GM12878 (cell line): ENCODE data around the gene CWF19L1. TPM values are rescaled to one million over a fixed set of nuclear protein-coding genes. Genes with fewer than 3 reads are reported as not detected.
"Not testable (repeated sequence)": the region's sequence is repeated elsewhere in the genome, so short reads cannot be mapped to it uniquely, and the experiment has no call there.

Source experiments
- ATAC-seq: fragments of 200-7000 bp; cut with Tn5 transposase; 3 replicates; pipeline ENCODE4 v1.9.1; 2020; ENCODE audit warnings: mild to moderate bottlenecking, moderate library complexity
- BruUV-seq: library from RNA; stranded (reverse); fragments of 400-500 nt; replicated peaks from 2 replicates; lab custom pipeline; 2021; lab: Mats Ljungman, UMichigan
- CTCF ChIA-PET: fragments of 300-600 bp; sonication (Branson Sonifier 250); formaldehyde crosslinking; extraction: SDS; loops from one replicate; lab custom pipeline; 2021; ENCODE audit warnings: inconsistent platforms; lab: Yijun Ruan, JAX
- POLR2A ChIA-PET: fragments of 350-600 bp; formaldehyde crosslinking; extraction: SDS; loops from one replicate; lab custom pipeline; 2021; ENCODE audit warnings: inconsistent platforms; lab: Charles Lee
- RAD21 ChIA-PET: fragments of 300-600 bp; sonication (Branson Sonifier 250); formaldehyde crosslinking; loops from one replicate; lab custom pipeline; 2023; ENCODE audit warnings: antibody characterized with exemption; ENCODE audit not compliant: unreplicated experiment; lab: Charles Lee
- SMC1A ChIA-PET: fragments of 300-600 bp; sonication (Branson Sonifier 250); formaldehyde crosslinking; loops from one replicate; lab custom pipeline; 2023; ENCODE audit not compliant: unreplicated experiment, uncharacterized antibody; lab: Charles Lee
- DNase-seq: peaks from one replicate; pipeline ENCODE4 v3.0.0-alpha.2; 2011; ENCODE audit warnings: low read depth, low spot score
- FAIRE-seq: peaks from 3 replicates; lab custom pipeline; 2011; peaks lifted over from hg19 to GRCh38; lab: Jason Lieb, UNC
- H2AFZ ChIP-seq: 2 replicates; pipeline ENCODE4 v1.6.0; 2011; ENCODE audit warnings: low read depth, low read length, control low read depth; ENCODE audit not compliant: control insufficient read depth
- H3K27ac ChIP-seq: 2 replicates; pipeline ENCODE4 v1.5.1; 2011; ENCODE audit warnings: control low read depth; ENCODE audit not compliant: control insufficient read depth, insufficient read depth
- H3K27me3 ChIP-seq, 2 experiments: replicated peaks in 1 of 2; 2 replicates each; pipeline versions ENCODE4 v1.6.0 to v1.6.1; 2011; ENCODE audit warnings: low read length in 1 of 2; ENCODE audit not compliant: control insufficient read depth in 2 of 2, insufficient read depth in 2 of 2
- H3K36me3 ChIP-seq, 2 experiments: 2 replicates each; pipeline ENCODE4 v1.5.1; 2011; ENCODE audit warnings: low read length in 1 of 2; ENCODE audit not compliant: control insufficient read depth in 2 of 2, insufficient read depth in 2 of 2
- H3K4me1 ChIP-seq: 2 replicates; pipeline ENCODE4 v1.6.1; 2011; ENCODE audit warnings: mild to moderate bottlenecking, low read length, moderate library complexity, mixed read lengths; ENCODE audit not compliant: control insufficient read depth, insufficient read depth
- H3K4me2 ChIP-seq: 2 replicates; pipeline ENCODE4 v1.6.0; 2011; ENCODE audit warnings: control low read depth; ENCODE audit not compliant: control insufficient read depth, insufficient read depth
- H3K4me3 ChIP-seq: fragments of 200-600 bp; sonication (generic); 2 replicates; pipeline ENCODE4 v1.5.1; 2016
- H3K79me2 ChIP-seq: 2 replicates; pipeline ENCODE4 v1.6.0; 2011; ENCODE audit warnings: low read length; ENCODE audit not compliant: control insufficient read depth, insufficient read depth
- H3K9ac ChIP-seq: 2 replicates; pipeline ENCODE4 v1.8.0; 2011; ENCODE audit warnings: low read length, control low read depth, mixed read lengths; ENCODE audit not compliant: control insufficient read depth, insufficient read depth
- H3K9me3 ChIP-seq: replicated peaks from 3 replicates; pipeline ENCODE4 v1.5.1; 2011; ENCODE audit warnings: mild to moderate bottlenecking, low read length; ENCODE audit not compliant: control insufficient read depth, insufficient read depth
- H4K20me1 ChIP-seq: 2 replicates; pipeline ENCODE4 v1.6.0; 2011; ENCODE audit not compliant: control insufficient read depth, insufficient read depth
- ATF7 ChIP-seq: fragments of 450-650 bp; IDR thresholded peaks from 2 replicates; pipeline ENCODE4 v1.6.1; 2016; ENCODE audit warnings: low read depth, mild to moderate bottlenecking
- BMI1 ChIP-seq: fragments of 450-650 bp; IDR thresholded peaks from 2 replicates; pipeline ENCODE4 v1.6.1; 2016; ENCODE audit warnings: mild to moderate bottlenecking, moderate library complexity, borderline replicate concordance
- EGR1 ChIP-seq, 2 experiments: IDR thresholded peaks; 1 replicate in 1 of 2; 2 replicates in 1 of 2; pipeline ENCODE4 v1.6.1; 2011 to 2012; ENCODE audit warnings: low read depth in 2 of 2, low read length in 2 of 2, borderline replicate concordance in 1 of 2, mild to moderate bottlenecking in 1 of 2, moderate library complexity in 1 of 2
- HDGF ChIP-seq: fragments of 450-650 bp; IDR thresholded peaks from 2 replicates; pipeline ENCODE4 v1.6.1; 2016; ENCODE audit warnings: antibody characterized with exemption
- MTA2 ChIP-seq: fragments of 450-650 bp; IDR thresholded peaks from 2 replicates; pipeline ENCODE4 v1.6.1; 2016; ENCODE audit warnings: low read depth, mild to moderate bottlenecking, moderate library complexity
- NBN ChIP-seq: fragments of 450-650 bp; IDR thresholded peaks from 2 replicates; pipeline ENCODE4 v1.6.1; 2016
- PAX5 ChIP-seq: IDR thresholded peaks from 2 replicates; pipeline ENCODE4 v1.6.1; 2011; ENCODE audit warnings: low read depth, low read length, borderline replicate concordance
- SIN3A ChIP-seq: IDR thresholded peaks from 2 replicates; pipeline ENCODE4 v1.6.1; 2012; ENCODE audit warnings: low read depth, low read length, improper control_type of control experiment
- TARDBP ChIP-seq: IDR thresholded peaks from 2 replicates; pipeline ENCODE4 v1.6.1; 2016; ENCODE audit warnings: borderline replicate concordance
- WRNIP1 ChIP-seq: IDR thresholded peaks from 2 replicates; pipeline ENCODE4 v1.6.1; 2011; ENCODE audit warnings: low read depth, low read length, improper control_type of control experiment, borderline replicate concordance
- YY1 ChIP-seq: IDR thresholded peaks from 2 replicates; pipeline ENCODE4 v1.6.1; 2011; ENCODE audit warnings: low read depth, mild to moderate bottlenecking, low read length
- ZSCAN29 ChIP-seq: fragments of 450-650 bp; IDR thresholded peaks from 2 replicates; pipeline ENCODE4 v1.6.1; 2017; ENCODE audit warnings: mild to moderate bottlenecking, moderate library complexity
- WGBS: methylation state at CpG from one replicate; pipeline ENCODE4 v1.1.6; 2016; ENCODE audit warnings: low lambda C conversion rate; ENCODE audit not compliant: insufficient replicate concordance, insufficient coverage; ENCODE audit errors: missing lambda C conversion rate; 5-methylcytosine and 5-hydroxymethylcytosine counted together
- in situ Hi-C: fragments of 300-500 bp; cut with MboI; formaldehyde crosslinking; loops from 9 replicates; pipeline ENCODE4 v1.14.3; 2018; ENCODE audit warnings: mixed read lengths
- intact Hi-C: fragments of 100-400 bp; cut with micrococcal nuclease; formaldehyde crosslinking; loops from one replicate; pipeline ENCODE4 v1.14.2; 2022; ENCODE audit not compliant: unreplicated experiment
- polyA plus RNA-seq, 11 experiments: library from polyadenylated mRNA; depleted of rRNA in 4 of 11; unstranded in 6 of 11; stranded (reverse) in 5 of 11; fragments of >200 nt; fragmentation: Nextera tagmentation in 4 of 11; fragmentation: Illumina TruSeq in 1 of 11; extraction: Ambion mirVana in 4 of 11; extraction: Trizol in 1 of 11; gene quantifications; 1 replicate in 1 of 11; 2 replicates in 10 of 11; pipeline versions ENCODE4 v1.2.1 to v1.2.3, GENCODE V29; 2011 to 2016; ENCODE audit warnings: inconsistent platforms in 2 of 11, missing spikeins in 2 of 11, low read depth in 1 of 11
- total RNA-seq, 4 experiments: library from RNA; depleted of rRNA in 3 of 4; stranded (reverse); fragments of >200 nt in 3 of 4; fragmentation: Illumina TruSeq in 1 of 4; extraction: Trizol in 1 of 4; gene quantifications; 2 replicates each; pipeline versions ENCODE4 v1.2.1 to v1.2.3, GENCODE V29; 2013 to 2021
- TF ChIP-seq, protein P1 (sequence below), 3 experiments: IDR thresholded peaks in 2 of 3; conservative IDR thresholded peaks in 1 of 3; 2 replicates each; pipeline ENCODE4 v1.5.1; 2011; ENCODE audit warnings: low read depth in 3 of 3, low read length in 3 of 3, mild to moderate bottlenecking in 3 of 3, control low read depth in 2 of 3, moderate library complexity in 2 of 3, inconsistent platforms in 1 of 3, mixed read lengths in 1 of 3; ENCODE audit not compliant: control insufficient read depth in 2 of 3, insufficient read depth in 1 of 3; ENCODE audit errors: extremely low read depth in 1 of 3
- TF ChIP-seq, protein P2 (sequence below): fragments of 450-650 bp; IDR thresholded peaks from 2 replicates; pipeline ENCODE4 v1.6.1; 2018; ENCODE audit warnings: borderline replicate concordance, mild to moderate bottlenecking; ENCODE audit not compliant: partially characterized antibody

The CWF19L1 gene
- total and polyA plus RNA-seq, 10 of the 15 experiments (the other 5 are each of a cell fraction or from before 2014, with no cell fraction given), result 30.2 to 51.7 (median 38.1) TPM

GRCh38 chr10:100286051-100287033, 18.9 kb upstream of the CWF19L1 start, which contains the start of gene BLOC1S2 (continued):
- TF ChIP-seq, protein P1, sequence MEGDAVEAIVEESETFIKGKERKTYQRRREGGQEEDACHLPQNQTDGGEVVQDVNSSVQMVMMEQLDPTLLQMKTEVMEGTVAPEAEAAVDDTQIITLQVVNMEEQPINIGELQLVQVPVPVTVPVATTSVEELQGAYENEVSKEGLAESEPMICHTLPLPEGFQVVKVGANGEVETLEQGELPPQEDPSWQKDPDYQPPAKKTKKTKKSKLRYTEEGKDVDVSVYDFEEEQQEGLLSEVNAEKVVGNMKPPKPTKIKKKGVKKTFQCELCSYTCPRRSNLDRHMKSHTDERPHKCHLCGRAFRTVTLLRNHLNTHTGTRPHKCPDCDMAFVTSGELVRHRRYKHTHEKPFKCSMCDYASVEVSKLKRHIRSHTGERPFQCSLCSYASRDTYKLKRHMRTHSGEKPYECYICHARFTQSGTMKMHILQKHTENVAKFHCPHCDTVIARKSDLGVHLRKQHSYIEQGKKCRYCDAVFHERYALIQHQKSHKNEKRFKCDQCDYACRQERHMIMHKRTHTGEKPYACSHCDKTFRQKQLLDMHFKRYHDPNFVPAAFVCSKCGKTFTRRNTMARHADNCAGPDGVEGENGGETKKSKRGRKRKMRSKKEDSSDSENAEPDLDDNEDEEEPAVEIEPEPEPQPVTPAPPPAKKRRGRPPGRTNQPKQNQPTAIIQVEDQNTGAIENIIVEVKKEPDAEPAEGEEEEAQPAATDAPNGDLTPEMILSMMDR (IDR thresholded peaks at IDR 0.05 in 2 of 3, conservative IDR thresholded peaks at IDR 0.05 in 1 of 3; ENCODE audit: control insufficient read depth in 2 of 3, extremely low read depth in 1 of 3, insufficient read depth in 1 of 3, low read depth in 3 of 3, low read length in 3 of 3), result 0 out of 6 replicates have a peak, but pooled peaks of 1 of the 3 experiments have one; percentile 4
- TF ChIP-seq ATF7, result 0 out of 2 replicates have a peak, but pooled peaks have one; percentile 41
- peak; percentile 79; the same call in 1 of the 2 replicates for TF ChIP-seq SIN3A
- TF ChIP-seq ZSCAN29, result no peak
- no peak for TF ChIP-seq BMI1
- TF ChIP-seq NBN, result peak; percentile 90
- no peak for TF ChIP-seq TARDBP
- TF ChIP-seq, protein P2, sequence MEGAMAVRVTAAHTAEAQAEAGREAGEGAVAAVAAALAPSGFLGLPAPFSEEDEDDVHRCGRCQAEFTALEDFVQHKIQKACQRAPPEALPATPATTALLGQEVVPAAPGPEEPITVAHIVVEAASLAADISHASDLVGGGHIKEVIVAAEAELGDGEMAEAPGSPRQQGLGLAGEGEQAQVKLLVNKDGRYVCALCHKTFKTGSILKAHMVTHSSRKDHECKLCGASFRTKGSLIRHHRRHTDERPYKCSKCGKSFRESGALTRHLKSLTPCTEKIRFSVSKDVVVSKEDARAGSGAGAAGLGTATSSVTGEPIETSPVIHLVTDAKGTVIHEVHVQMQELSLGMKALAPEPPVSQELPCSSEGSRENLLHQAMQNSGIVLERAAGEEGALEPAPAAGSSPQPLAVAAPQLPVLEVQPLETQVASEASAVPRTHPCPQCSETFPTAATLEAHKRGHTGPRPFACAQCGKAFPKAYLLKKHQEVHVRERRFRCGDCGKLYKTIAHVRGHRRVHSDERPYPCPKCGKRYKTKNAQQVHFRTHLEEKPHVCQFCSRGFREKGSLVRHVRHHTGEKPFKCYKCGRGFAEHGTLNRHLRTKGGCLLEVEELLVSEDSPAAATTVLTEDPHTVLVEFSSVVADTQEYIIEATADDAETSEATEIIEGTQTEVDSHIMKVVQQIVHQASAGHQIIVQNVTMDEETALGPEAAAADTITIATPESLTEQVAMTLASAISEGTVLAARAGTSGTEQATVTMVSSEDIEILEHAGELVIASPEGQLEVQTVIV, result peak; percentile 48
- TF ChIP-seq EGR1 (IDR thresholded peaks at IDR 0.05; ENCODE audit: borderline replicate concordance in 1 of 2, low read depth in 2 of 2, low read length in 2 of 2), result peak in 1 of 2 experiments; percentile 58; a peak in 1 of 3 replicates
- TF ChIP-seq YY1, result peak; percentile 96
- no peak for TF ChIP-seq WRNIP1
- TF ChIP-seq MTA2, result peak; percentile 31; the same call in 1 of the 2 replicates
- TF ChIP-seq HDGF, result peak; percentile 97
- TF ChIP-seq PAX5, result 0 out of 2 replicates have a peak, but pooled peaks have one; percentile 17

DNA sequence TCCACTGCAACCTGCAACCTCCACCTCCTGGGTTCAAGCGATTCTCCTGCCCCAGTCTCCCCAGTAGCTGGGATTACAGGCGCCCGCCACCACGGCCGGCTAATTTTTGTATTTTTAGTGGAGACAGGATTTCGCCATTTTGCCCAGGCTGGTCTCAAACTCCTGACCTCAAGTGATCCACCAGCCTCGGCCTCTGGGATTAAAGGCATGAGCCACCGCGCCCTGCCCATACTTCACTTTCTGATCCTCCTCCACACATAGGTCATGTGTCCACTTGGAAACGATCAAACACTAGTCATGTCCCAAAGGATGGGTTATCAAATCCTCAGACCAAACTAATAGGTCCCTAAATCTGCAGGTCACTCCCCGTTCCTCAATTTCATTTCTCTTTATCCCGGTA, 17.9 kb upstream of the CWF19L1 start:
- H4K20me1 ChIP-seq, DNase-seq, H3K9me3 ChIP-seq, ATAC-seq, FAIRE-seq, BruUV-seq, H3K27me3 ChIP-seq, H2AFZ ChIP-seq, intact Hi-C loops, H3K4me1 ChIP-seq, in situ Hi-C loops, H3K36me3 ChIP-seq: not testable (repeated sequence)
- ChIA-PET SMC1A (interaction anchor here (0.5 to 1.6 kb wide), 2 partner anchors 14 to 50 kb away, joined by 4 read pairs; no protein-coding TSS in a partner anchor), POLR2A (interaction anchor here (1.6 kb wide), 1 partner anchor 88 kb away, joined by 3 read pairs; no protein-coding TSS in a partner anchor), RAD21 (interaction anchor here (1.0 to 1.1 kb wide), 2 partner anchors 20 to 60 kb away, joined by 3 read pairs; no protein-coding TSS in a partner anchor), CTCF (interaction anchor here (1.6 kb wide), 1 partner anchor 54 kb away, joined by 5 read pairs; no protein-coding TSS in a partner anchor)
- Histone ChIP-seq H3K4me2 (peak overlapping the region; percentile 96), H3K9ac (peak overlapping the region; percentile 97), H3K4me3 (peak overlapping the region; percentile 92), H3K27ac (peak overlapping the region; percentile 92), H3K79me2 (peaks cover 47% of the 10 kb centered on the region)
- WGBS, result 27% methylated on average over 12 of the region's 12 CpGs
